ENCODE measurements around the gene TCAP.

DNA sequence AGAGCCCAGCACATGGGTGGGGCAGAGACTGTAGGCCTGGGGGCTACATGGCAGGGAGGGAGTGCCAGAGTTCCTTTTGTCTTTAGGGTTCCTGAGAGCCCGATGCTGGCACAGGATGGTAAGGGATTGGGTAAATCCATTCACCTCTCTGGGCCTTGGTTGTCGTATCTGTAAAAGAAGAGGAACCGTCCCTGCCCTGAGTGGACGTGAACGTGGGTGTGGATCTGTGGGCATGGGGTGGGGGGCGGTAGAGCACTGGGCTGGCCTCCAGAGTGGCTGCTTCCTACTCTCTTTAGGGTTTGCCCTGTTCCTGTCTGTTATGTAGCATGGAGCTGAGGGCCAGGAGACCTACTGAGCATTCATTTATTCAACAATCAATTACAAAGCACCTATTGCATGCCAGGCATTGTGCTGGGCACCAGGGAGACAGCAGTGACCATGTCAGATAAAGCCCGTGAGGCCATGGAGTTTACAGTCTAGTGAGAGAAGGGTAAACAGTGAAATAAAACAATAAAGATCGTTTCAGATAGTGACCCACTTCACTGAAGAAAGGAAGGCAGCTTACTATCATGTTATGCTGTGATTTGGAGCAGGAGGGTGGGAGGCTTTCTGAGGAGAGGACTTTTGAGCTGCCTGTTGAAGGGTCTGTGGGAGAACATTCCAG is 13.1 kb upstream of the TCAP start:
- TF ChIP-seq TAF1 (IDR thresholded peaks at IDR 0.05; ENCODE audit: low read depth) (no peak), POLR2AphosphoS5 (IDR thresholded peaks at IDR 0.05) (no peak), EP300 (conservative IDR thresholded peaks at IDR 0.05; ENCODE audit: poor library complexity, severe bottlenecking) (no peak), EZH2 (IDR thresholded peaks at IDR 0.05; ENCODE audit: borderline replicate concordance, insufficient read depth, low read length, poor library complexity, severe bottlenecking) (no peak), RAD21 (conservative IDR thresholded peaks at IDR 0.05) (no peak)
- TF ChIP-seq, protein P1, sequence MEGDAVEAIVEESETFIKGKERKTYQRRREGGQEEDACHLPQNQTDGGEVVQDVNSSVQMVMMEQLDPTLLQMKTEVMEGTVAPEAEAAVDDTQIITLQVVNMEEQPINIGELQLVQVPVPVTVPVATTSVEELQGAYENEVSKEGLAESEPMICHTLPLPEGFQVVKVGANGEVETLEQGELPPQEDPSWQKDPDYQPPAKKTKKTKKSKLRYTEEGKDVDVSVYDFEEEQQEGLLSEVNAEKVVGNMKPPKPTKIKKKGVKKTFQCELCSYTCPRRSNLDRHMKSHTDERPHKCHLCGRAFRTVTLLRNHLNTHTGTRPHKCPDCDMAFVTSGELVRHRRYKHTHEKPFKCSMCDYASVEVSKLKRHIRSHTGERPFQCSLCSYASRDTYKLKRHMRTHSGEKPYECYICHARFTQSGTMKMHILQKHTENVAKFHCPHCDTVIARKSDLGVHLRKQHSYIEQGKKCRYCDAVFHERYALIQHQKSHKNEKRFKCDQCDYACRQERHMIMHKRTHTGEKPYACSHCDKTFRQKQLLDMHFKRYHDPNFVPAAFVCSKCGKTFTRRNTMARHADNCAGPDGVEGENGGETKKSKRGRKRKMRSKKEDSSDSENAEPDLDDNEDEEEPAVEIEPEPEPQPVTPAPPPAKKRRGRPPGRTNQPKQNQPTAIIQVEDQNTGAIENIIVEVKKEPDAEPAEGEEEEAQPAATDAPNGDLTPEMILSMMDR (IDR thresholded peaks at IDR 0.05; ENCODE audit: poor library complexity, severe bottlenecking) = no peak

All from neural cell (in vitro differentiated cells).